ENCODE results near the gene ZYX. TPM values are rescaled to one million over a fixed set of nuclear protein-coding genes. Genes with fewer than 3 reads are reported as not detected.
A peak's percentile ranks its signal among the peaks of the same experiment; 100 is the strongest.
"Not testable (repeated sequence)": the region's sequence is repeated elsewhere in the genome, so short reads cannot be mapped to it uniquely, and the experiment has no call there.

The ZYX gene
- total and polyA plus RNA-seq, 7 experiments from 2014 or later: 54.2 to 264 (median 122) TPM

GRCh38 chr7:143390104-143390772, 9.1 kb downstream of the ZYX start:
- ATAC-seq (no peak), DNase-seq (no peak)
- Histone ChIP-seq H3K9me3 (ENCODE audit: control insufficient read depth in 2 of 3, low read length in 3 of 3) (no peaks in the 10 kb centered on the region), H3K27me3 (ENCODE audit: control insufficient read depth in 2 of 2, insufficient read depth in 2 of 2, low read length in 2 of 2) (no peaks in the 10 kb centered on the region), H3K36me3 (ENCODE audit: control insufficient read depth in 2 of 3, insufficient read depth in 3 of 3, low read length in 3 of 3) (peaks cover 0 to 83% (median 9%) of the 10 kb centered on the region in 3 experiments), H3K4me1 (ENCODE audit: control insufficient read depth in 2 of 2, insufficient read depth in 2 of 2, low read length in 2 of 2) (peaks cover 12 to 14% of the 10 kb centered on the region in 2 donors), H3K4me3 (ENCODE audit: low read length) (no peak overlapping the region), H3K27ac (ENCODE audit: low read depth, low read length) (peak overlapping the region; percentile 3)
- Mint-ChIP-seq H3K27ac (peak overlapping the region in 8 of 9 donors; percentile 48 to 90 (median 76)), H3K36me3 (peaks cover 3 to 25% (median 7%) of the 10 kb centered on the region in 5 donors), H3K27me3 (no peaks in the 10 kb centered on the region), H3K4me1 (peaks cover 4 to 19% (median 17%) of the 10 kb centered on the region in 7 donors), H3K9me3 (no peaks in the 10 kb centered on the region), H3K4me3 (no peak overlapping the region)
- intact Hi-C loops (cut with micrococcal nuclease): no loop called here
- ChIA-PET POLR2A (interaction anchor here (0.6 to 3.8 kb wide), 6 partner anchors 9 to 598 kb away, joined by 3 to 14 read pairs (median 4); no protein-coding TSS in a partner anchor), CTCF (interaction anchor here (1.1 kb wide), 1 partner anchor 29 kb away, joined by 3 read pairs; no protein-coding TSS in a partner anchor)

- peaks cover 5 to 27% (median 9%) of the 10 kb centered on the region in 5 donors for H3K36me3 Mint-ChIP-seq
- Histone ChIP-seq H3K36me3 (ENCODE audit: control insufficient read depth in 2 of 3, insufficient read depth in 3 of 3, low read length in 3 of 3) (peaks cover 0 to 89% (median 12%) of the 10 kb centered on the region in 3 experiments), H3K9me3 (ENCODE audit: control insufficient read depth in 2 of 3, low read length in 3 of 3) (no peaks in the 10 kb centered on the region), H3K27ac (ENCODE audit: low read depth, low read length) (no peak overlapping the region), H3K4me1 (ENCODE audit: control insufficient read depth in 2 of 2, insufficient read depth in 2 of 2, low read length in 2 of 2) (peaks cover 8% of the 10 kb centered on the region in 2 donors), H3K4me3 (ENCODE audit: low read length) (no peak overlapping the region), H3K27me3 (ENCODE audit: control insufficient read depth in 2 of 2, insufficient read depth in 2 of 2, low read length in 2 of 2) (no peaks in the 10 kb centered on the region)
- DNase-seq: no peak
- H3K4me1 Mint-ChIP-seq: peaks cover 7 to 24% (median 19%) of the 10 kb centered on the region in 7 donors
- H3K9me3 Mint-ChIP-seq: no peaks in the 10 kb centered on the region
- no peak for ATAC-seq
- ChIA-PET CTCF (no interaction called here), POLR2A (interaction anchor here (0.6 to 3.8 kb wide), 8 partner anchors 8 to 598 kb away, joined by 3 to 14 read pairs (median 4); no protein-coding TSS in a partner anchor)
- no peak overlapping the region for H3K4me3 Mint-ChIP-seq
- intact Hi-C loops (cut with micrococcal nuclease): no loop called here
- peak overlapping the region in 2 of 9 donors; percentile 77 to 90 for H3K27ac Mint-ChIP-seq
- no peaks in the 10 kb centered on the region for H3K27me3 Mint-ChIP-seq
Measured at GRCh38 chr7:143390773-143391317, 9.7 kb downstream of the ZYX start.

GRCh38 chr7:143391462-143392404, 10.6 kb downstream of the ZYX start:
- peaks cover 7 to 25% (median 20%) of the 10 kb centered on the region in 7 donors for H3K4me1 Mint-ChIP-seq
- peaks cover 5 to 29% (median 9%) of the 10 kb centered on the region in 5 donors for H3K36me3 Mint-ChIP-seq
- no peaks in the 10 kb centered on the region for H3K9me3 Mint-ChIP-seq
- H3K27me3 Mint-ChIP-seq: no peaks in the 10 kb centered on the region
- POLR2A ChIA-PET: interaction anchor here (0.6 to 3.4 kb wide), 9 partner anchors 10 to 599 kb away, joined by 3 to 19 read pairs (median 3); no protein-coding TSS in a partner anchor
- peak overlapping the region in 5 of 9 donors; percentile 21 to 71 (median 62) for H3K27ac Mint-ChIP-seq
- DNase-seq: no peak
- no peak overlapping the region for H3K4me3 Mint-ChIP-seq
- intact Hi-C loops (cut with micrococcal nuclease): no loop called here
- CTCF ChIA-PET: no interaction called here
- H3K36me3 ChIP-seq (ENCODE audit: control insufficient read depth in 2 of 3, insufficient read depth in 3 of 3, low read length in 3 of 3): peaks cover 0 to 98% (median 12%) of the 10 kb centered on the region in 3 experiments
- no peaks in the 10 kb centered on the region for H3K27me3 ChIP-seq (ENCODE audit: control insufficient read depth in 2 of 2, insufficient read depth in 2 of 2, low read length in 2 of 2)
- H3K4me1 ChIP-seq (ENCODE audit: control insufficient read depth in 2 of 2, insufficient read depth in 2 of 2, low read length in 2 of 2): no peaks in the 10 kb centered on the region
- no peak overlapping the region for H3K27ac ChIP-seq (ENCODE audit: low read depth, low read length)
- no peak for ATAC-seq
- H3K9me3 ChIP-seq (ENCODE audit: control insufficient read depth in 2 of 3, low read length in 3 of 3): no peaks in the 10 kb centered on the region
- no peak overlapping the region for H3K4me3 ChIP-seq (ENCODE audit: low read length)

GRCh38 chr7:143392427-143392826, 11.3 kb downstream of the ZYX start:
- Mint-ChIP-seq H3K36me3 (peaks cover 5 to 33% (median 9%) of the 10 kb centered on the region in 5 donors), H3K4me1 (peaks cover 7 to 27% (median 21%) of the 10 kb centered on the region in 7 donors), H3K27ac (peak overlapping the region in 3 of 9 donors; percentile 21 to 71 (median 63))
- H3K4me3 ChIP-seq (ENCODE audit: low read length); H3K4me3 Mint-ChIP-seq; intact Hi-C loops (cut with micrococcal nuclease); H3K27me3 Mint-ChIP-seq; H3K27ac ChIP-seq (ENCODE audit: low read depth, low read length); ATAC-seq; DNase-seq; H3K9me3 Mint-ChIP-seq; H3K9me3 ChIP-seq (ENCODE audit: control insufficient read depth in 2 of 3, low read length in 3 of 3); H3K4me1 ChIP-seq (ENCODE audit: control insufficient read depth in 2 of 2, insufficient read depth in 2 of 2, low read length in 2 of 2); H3K27me3 ChIP-seq (ENCODE audit: control insufficient read depth in 2 of 2, insufficient read depth in 2 of 2, low read length in 2 of 2): not testable (repeated sequence)
- CTCF ChIA-PET: interaction anchor here (1.1 kb wide), 1 partner anchor 24 kb away, joined by 3 read pairs; no protein-coding TSS in a partner anchor
- H3K36me3 ChIP-seq (ENCODE audit: control insufficient read depth in 2 of 3, insufficient read depth in 3 of 3, low read length in 3 of 3): peaks cover 0 to 98% (median 19%) of the 10 kb centered on the region in 3 experiments
- POLR2A ChIA-PET: interaction anchor here (0.6 to 3.4 kb wide), 7 partner anchors 9 to 152 kb away, joined by 3 to 19 read pairs (median 3); partner anchors contain the start of gene EPHA1

GRCh38 chr7:143392875-143393266, 11.7 kb downstream of the ZYX start:
- H3K9me3 Mint-ChIP-seq: no peaks in the 10 kb centered on the region
- H3K9me3 ChIP-seq (ENCODE audit: control insufficient read depth in 2 of 3, low read length in 3 of 3): no peaks in the 10 kb centered on the region
- H3K27me3 Mint-ChIP-seq: no peaks in the 10 kb centered on the region
- peak overlapping the region in 4 of 9 donors; percentile 11 to 58 (median 50) for H3K27ac Mint-ChIP-seq
- H3K4me1 ChIP-seq (ENCODE audit: control insufficient read depth in 2 of 2, insufficient read depth in 2 of 2, low read length in 2 of 2): no peaks in the 10 kb centered on the region
- no peak overlapping the region for H3K4me3 ChIP-seq (ENCODE audit: low read length)
- ChIA-PET CTCF (interaction anchor here (0.7 to 1.1 kb wide), 2 partner anchors 14 to 23 kb away, joined by 3 read pairs; no protein-coding TSS in a partner anchor), POLR2A (interaction anchor here (1.0 to 3.4 kb wide), 5 partner anchors 9 to 143 kb away, joined by 3 to 19 read pairs (median 3); partner anchors contain the start of gene EPHA1)
- peaks cover 0 to 98% (median 20%) of the 10 kb centered on the region in 3 experiments for H3K36me3 ChIP-seq (ENCODE audit: control insufficient read depth in 2 of 3, insufficient read depth in 3 of 3, low read length in 3 of 3)
- no peak overlapping the region for H3K27ac ChIP-seq (ENCODE audit: low read depth, low read length)
- ATAC-seq: no peak
- H3K27me3 ChIP-seq (ENCODE audit: control insufficient read depth in 2 of 2, insufficient read depth in 2 of 2, low read length in 2 of 2): no peaks in the 10 kb centered on the region
- H3K4me1 Mint-ChIP-seq: peaks cover 7 to 27% (median 19%) of the 10 kb centered on the region in 7 donors
- no peak for DNase-seq
- H3K4me3 Mint-ChIP-seq: no peak overlapping the region
- intact Hi-C loops (cut with micrococcal nuclease): no loop called here
- H3K36me3 Mint-ChIP-seq: peaks cover 9 to 38% (median 11%) of the 10 kb centered on the region in 5 donors

All from naive thymus-derived CD4-positive, alpha-beta T cell (primary cell).